ENCODE results near the gene MBD2.

GRCh38 chr18:54267701-54268100, 43.2 kb upstream of the MBD2 start:
- TF ChIP-seq CTCF (IDR thresholded peaks at IDR 0.05) (no peak), POLR2AphosphoS5 (IDR thresholded peaks at IDR 0.05) (no peak), POLR2A (IDR thresholded peaks at IDR 0.05) (no peak)
